Calu3 (cell line): ENCODE measurements around the gene C6orf47. TPM values are rescaled to one million over a fixed set of nuclear protein-coding genes. Genes with fewer than 3 reads are reported as not detected.

Source experiments
- BruUV-seq: library from RNA; stranded (reverse); fragments of 400-500 nt; replicated peaks from 2 replicates; lab custom pipeline; 2021; lab: Mats Ljungman, UMichigan
- CTCF ChIA-PET: fragments of 300-600 bp; sonication (Branson Sonifier 250); formaldehyde crosslinking; loops from one replicate; lab custom pipeline; 2022; ENCODE audit warnings: antibody characterized with exemption; lab: Charles Lee
- DNase-seq: peaks from one replicate; pipeline ENCODE4 v3.0.0; 2022
- H3K27ac Mint-ChIP-seq: one replicate; pipeline ENCODE4 v1.8.0; 2022; ENCODE audit warnings: mixed read lengths; ENCODE audit not compliant: unreplicated experiment
- H3K27me3 Mint-ChIP-seq: one replicate; pipeline ENCODE4 v1.8.0; 2022; ENCODE audit warnings: mixed read lengths; ENCODE audit not compliant: unreplicated experiment
- H3K36me3 Mint-ChIP-seq: one replicate; pipeline ENCODE4 v1.8.0; 2022; ENCODE audit warnings: mild to moderate bottlenecking, moderate library complexity, mixed read lengths; ENCODE audit not compliant: insufficient read depth, unreplicated experiment
- H3K4me1 Mint-ChIP-seq: one replicate; pipeline ENCODE4 v1.8.0; 2022; ENCODE audit warnings: mild to moderate bottlenecking, low read depth, mixed read lengths; ENCODE audit not compliant: unreplicated experiment
- H3K4me3 Mint-ChIP-seq: one replicate; pipeline ENCODE4 v1.8.0; 2022; ENCODE audit warnings: mild to moderate bottlenecking, low read depth, moderate library complexity, mixed read lengths; ENCODE audit not compliant: unreplicated experiment
- H3K9me3 Mint-ChIP-seq: one replicate; pipeline ENCODE4 v1.8.0; 2022; ENCODE audit warnings: low read depth, mixed read lengths; ENCODE audit not compliant: unreplicated experiment
- intact Hi-C: fragments of 100-400 bp; cut with micrococcal nuclease; formaldehyde crosslinking; loops from one replicate; pipeline ENCODE4 v1.10.0; 2022; ENCODE audit not compliant: unreplicated experiment
- total RNA-seq: library from RNA; stranded (reverse); gene quantifications from 2 replicates; pipeline ENCODE4 v1.2.3, GENCODE V29; 2022
- TF ChIP-seq, protein P1 (sequence below): fragments of 200-600 bp; IDR thresholded peaks from one replicate; pipeline ENCODE4 v1.8.0; 2022; ENCODE audit warnings: antibody characterized with exemption; ENCODE audit not compliant: unreplicated experiment

C6orf47 gene
- total RNA-seq, 1 experiment from 2014 or later, result 40.3 TPM

DNA sequence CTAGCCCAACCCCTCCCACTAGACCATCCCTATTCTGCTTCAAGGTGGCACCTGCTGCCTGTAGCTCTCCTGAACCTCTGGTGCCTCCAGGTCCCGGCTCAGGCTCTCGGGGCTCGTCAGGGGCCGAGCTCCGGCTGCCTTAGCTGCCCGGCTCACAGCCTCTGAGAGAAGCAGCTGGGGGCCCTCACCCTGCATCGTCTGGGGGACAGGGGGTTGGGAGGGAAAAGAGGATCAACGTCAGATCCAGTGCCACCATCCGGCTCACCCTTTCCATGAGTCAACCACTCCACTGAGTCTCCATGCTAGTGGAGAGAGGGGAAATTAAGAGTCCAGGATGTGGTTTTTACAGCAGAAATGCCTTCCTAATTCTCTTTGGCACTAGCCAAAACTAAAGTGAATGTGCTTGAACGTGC is 21.1 kb downstream of the C6orf47 start:
- no peaks in the 10 kb centered on the region for H3K27me3 Mint-ChIP-seq
- CTCF ChIA-PET, result interaction anchor here (0.6 to 1.4 kb wide), 6 partner anchors 12 to 726 kb away, joined by 3 to 6 read pairs (median 4); partner anchors contain the start of genes C6orf47, NEU1 and VARS2
- no peak for DNase-seq
- H3K9me3 Mint-ChIP-seq, result no peaks in the 10 kb centered on the region
- no peaks in the 10 kb centered on the region for H3K4me1 Mint-ChIP-seq
- no peak overlapping the region for H3K27ac Mint-ChIP-seq
- H3K36me3 Mint-ChIP-seq, result peaks cover 92% of the 10 kb centered on the region
- H3K4me3 Mint-ChIP-seq, result no peak overlapping the region
- TF ChIP-seq, protein P1, sequence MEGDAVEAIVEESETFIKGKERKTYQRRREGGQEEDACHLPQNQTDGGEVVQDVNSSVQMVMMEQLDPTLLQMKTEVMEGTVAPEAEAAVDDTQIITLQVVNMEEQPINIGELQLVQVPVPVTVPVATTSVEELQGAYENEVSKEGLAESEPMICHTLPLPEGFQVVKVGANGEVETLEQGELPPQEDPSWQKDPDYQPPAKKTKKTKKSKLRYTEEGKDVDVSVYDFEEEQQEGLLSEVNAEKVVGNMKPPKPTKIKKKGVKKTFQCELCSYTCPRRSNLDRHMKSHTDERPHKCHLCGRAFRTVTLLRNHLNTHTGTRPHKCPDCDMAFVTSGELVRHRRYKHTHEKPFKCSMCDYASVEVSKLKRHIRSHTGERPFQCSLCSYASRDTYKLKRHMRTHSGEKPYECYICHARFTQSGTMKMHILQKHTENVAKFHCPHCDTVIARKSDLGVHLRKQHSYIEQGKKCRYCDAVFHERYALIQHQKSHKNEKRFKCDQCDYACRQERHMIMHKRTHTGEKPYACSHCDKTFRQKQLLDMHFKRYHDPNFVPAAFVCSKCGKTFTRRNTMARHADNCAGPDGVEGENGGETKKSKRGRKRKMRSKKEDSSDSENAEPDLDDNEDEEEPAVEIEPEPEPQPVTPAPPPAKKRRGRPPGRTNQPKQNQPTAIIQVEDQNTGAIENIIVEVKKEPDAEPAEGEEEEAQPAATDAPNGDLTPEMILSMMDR, result no peak
- intact Hi-C loops, result no loop called here
- BruUV-seq, result no TSS peak

DNA sequence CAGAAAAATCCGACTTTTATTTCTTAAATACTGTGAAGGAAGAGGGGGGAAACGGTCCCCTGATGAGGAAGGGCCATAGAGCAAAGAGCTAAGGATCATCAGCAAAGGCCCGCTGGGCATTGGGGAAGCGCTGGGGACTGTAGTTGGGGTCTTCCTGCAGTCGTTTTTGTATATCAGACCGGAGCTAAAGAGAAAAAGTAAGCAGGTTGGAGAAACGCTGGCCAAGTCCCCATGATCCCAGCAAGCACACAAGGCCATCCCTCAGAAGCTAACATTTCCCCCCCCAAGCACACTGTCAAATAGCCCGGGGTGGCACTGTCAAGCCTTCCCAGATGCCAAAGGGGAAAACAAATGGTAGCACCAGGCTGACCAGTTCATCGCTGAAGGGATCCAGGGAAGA is 21.5 kb downstream of the C6orf47 start:
- DNase-seq, result no peak
- intact Hi-C loops, result no loop called here
- no TSS peak for BruUV-seq
- Mint-ChIP-seq H3K4me3 (no peak overlapping the region), H3K4me1 (no peaks in the 10 kb centered on the region), H3K36me3 (peaks cover 92% of the 10 kb centered on the region), H3K27ac (no peak overlapping the region), H3K9me3 (no peaks in the 10 kb centered on the region), H3K27me3 (no peaks in the 10 kb centered on the region)
- CTCF ChIA-PET, result interaction anchor here (0.6 to 1.4 kb wide), 6 partner anchors 13 to 725 kb away, joined by 3 to 6 read pairs (median 4); partner anchors contain the start of genes C6orf47, NEU1 and VARS2
- TF ChIP-seq, protein P1, result no peak

DNA sequence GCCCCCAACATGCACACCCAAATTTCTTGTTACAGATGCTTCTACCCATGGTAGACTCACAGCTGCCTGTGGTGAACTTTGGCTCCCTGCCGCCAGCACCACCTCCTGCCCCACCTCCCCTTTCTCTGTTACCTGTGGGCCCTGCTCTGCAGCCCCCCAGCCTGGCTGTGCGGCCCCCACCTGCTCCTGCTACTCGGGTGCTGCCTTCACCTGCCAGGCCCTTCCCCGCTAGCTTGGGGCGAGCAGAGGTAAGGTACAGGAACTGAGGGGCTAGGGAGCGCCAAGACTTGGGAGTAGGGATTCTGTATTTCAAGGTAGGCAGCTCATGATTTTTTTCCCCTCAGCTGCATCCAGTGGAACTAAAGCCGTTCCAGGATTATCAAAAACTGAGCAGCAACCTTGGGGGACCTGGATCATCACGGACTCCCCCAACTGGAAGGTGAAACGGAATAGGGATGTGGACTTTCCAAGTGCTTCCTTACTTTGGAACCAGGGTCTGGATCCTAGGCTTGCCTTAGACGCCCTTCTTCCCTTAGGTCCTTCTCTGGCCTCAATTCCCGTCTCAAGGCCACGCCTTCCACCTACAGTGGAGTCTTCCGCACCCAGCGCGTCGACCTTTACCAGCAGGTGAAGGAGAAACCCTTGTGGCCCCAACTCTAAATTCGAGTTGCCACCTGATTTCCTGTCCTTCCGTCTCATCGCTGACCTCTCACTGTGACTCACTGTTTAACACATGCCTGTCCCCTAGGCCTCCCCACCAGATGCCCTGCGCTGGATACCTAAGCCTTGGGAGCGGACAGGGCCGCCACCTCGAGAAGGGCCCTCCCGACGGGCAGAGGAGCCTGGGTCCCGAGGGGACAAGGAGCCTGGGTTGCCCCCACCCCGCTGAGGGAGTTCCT is 23.6 kb downstream of the C6orf47 start:
- Mint-ChIP-seq H3K27ac (peak overlapping the region; percentile 11), H3K36me3 (peaks cover 92% of the 10 kb centered on the region), H3K4me1 (no peaks in the 10 kb centered on the region), H3K4me3 (no peak overlapping the region), H3K27me3 (no peaks in the 10 kb centered on the region), H3K9me3 (no peaks in the 10 kb centered on the region)
- TF ChIP-seq, protein P1, result no peak
- BruUV-seq, result TSS peak; percentile 24
- no peak for DNase-seq
- CTCF ChIA-PET, result interaction anchor here (2.0 kb wide), 1 partner anchor 15 kb away, joined by 6 read pairs; the partner anchor contains the start of gene PRRC2A
- intact Hi-C loops, result no loop called here

DNA sequence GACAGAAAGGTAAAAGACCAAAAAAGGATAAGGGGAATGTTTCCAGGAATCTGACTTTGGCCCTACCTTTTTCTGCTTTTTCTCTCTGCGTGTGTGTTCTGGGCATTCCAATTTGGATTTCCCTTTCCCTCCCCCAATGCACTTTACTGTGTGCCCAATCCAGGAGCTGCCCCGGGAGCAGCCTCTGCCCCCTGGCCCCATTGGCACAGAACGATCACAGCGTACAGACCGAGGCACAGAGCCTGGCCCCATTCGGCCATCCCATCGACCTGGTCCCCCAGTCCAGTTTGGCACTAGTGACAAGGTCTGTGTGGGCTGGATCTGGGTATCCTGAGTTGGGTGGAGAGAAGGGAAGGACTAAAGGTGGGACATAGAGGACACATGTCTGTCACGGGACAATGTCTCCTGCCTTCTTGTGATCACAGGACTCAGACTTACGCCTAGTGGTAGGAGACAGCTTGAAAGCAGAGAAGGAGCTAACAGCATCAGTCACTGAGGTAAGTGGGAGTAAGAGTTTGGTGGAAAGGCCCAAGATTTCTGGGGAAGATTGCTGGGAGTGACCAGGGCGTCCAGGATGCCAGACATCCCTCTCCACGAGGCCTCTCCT is 25.5 kb downstream of the C6orf47 start:
- Mint-ChIP-seq H3K4me3 (no peak overlapping the region), H3K36me3 (peaks cover 100% of the 10 kb centered on the region), H3K4me1 (no peaks in the 10 kb centered on the region), H3K9me3 (no peaks in the 10 kb centered on the region), H3K27me3 (no peaks in the 10 kb centered on the region), H3K27ac (no peak overlapping the region)
- DNase-seq, result no peak
- no TSS peak for BruUV-seq
- CTCF ChIA-PET, result no interaction called here
- TF ChIP-seq, protein P1, result no peak
- intact Hi-C loops, result no loop called here
